IMR-90 (cell line): ENCODE data around the gene MDFIC2. TPM values are rescaled to one million over a fixed set of nuclear protein-coding genes. Genes with fewer than 3 reads are reported as not detected.

Experiments
- ATAC-seq: fragments of 200-7000 bp; cut with Tn5 transposase; 2 replicates; pipeline ENCODE4 v1.9.1; 2020; ENCODE audit warnings: low read depth, mild to moderate bottlenecking, moderate library complexity
- BruUV-seq: library from RNA; stranded (reverse); fragments of 400-500 nt; replicated peaks from 2 replicates; lab custom pipeline; 2021; lab: Mats Ljungman, UMichigan
- CTCF ChIA-PET: fragments of 300-600 bp; formaldehyde crosslinking; extraction: SDS; loops from one replicate; lab custom pipeline; 2021; ENCODE audit warnings: antibody characterized with exemption; lab: Yijun Ruan, JAX
- POLR2A ChIA-PET: fragments of 300-600 bp; sonication (Branson Sonifier 250); formaldehyde crosslinking; loops from one replicate; lab custom pipeline; 2022; ENCODE audit warnings: antibody characterized with exemption; ENCODE audit not compliant: unreplicated experiment; lab: Charles Lee
- DNase-seq: peaks from one replicate; pipeline ENCODE4 v3.0.0; 2013
- H2AFZ ChIP-seq: replicated peaks from 2 replicates; pipeline ENCODE3; 2013; ENCODE audit warnings: low read length, mild to moderate bottlenecking; ENCODE audit not compliant: poor library complexity
- H2AK5ac ChIP-seq: 2 replicates; pipeline ENCODE4 v1.6.1; 2013; ENCODE audit warnings: low read depth, low read length, inconsistent platforms
- H2AK9ac ChIP-seq: replicated peaks from 2 replicates; pipeline ENCODE3; 2013; ENCODE audit warnings: mild to moderate bottlenecking, low read depth, low read length, moderate library complexity; ENCODE audit not compliant: poor library complexity
- H2BK120ac ChIP-seq: 2 replicates; pipeline ENCODE4 v1.6.1; 2013; ENCODE audit warnings: low read depth, low read length, inconsistent platforms
- H2BK15ac ChIP-seq: 3 replicates; pipeline ENCODE4 v1.6.1; 2013; ENCODE audit warnings: low read depth, low read length, inconsistent platforms
- H2BK20ac ChIP-seq: 2 replicates; pipeline ENCODE4 v1.6.1; 2013; ENCODE audit warnings: low read depth, mild to moderate bottlenecking, inconsistent platforms, low read length, moderate library complexity
- H2BK5ac ChIP-seq: 2 replicates; pipeline ENCODE4 v1.6.1; 2013; ENCODE audit warnings: mild to moderate bottlenecking, low read depth, low read length, inconsistent platforms; ENCODE audit not compliant: poor library complexity, severe bottlenecking
- H3K14ac ChIP-seq: replicated peaks from 2 replicates; pipeline ENCODE4 v1.6.1; 2013; ENCODE audit warnings: low read depth, low read length, inconsistent platforms
- H3K18ac ChIP-seq: 2 replicates; pipeline ENCODE4 v1.6.1; 2013; ENCODE audit warnings: low read depth, low read length, control low read depth
- H3K23ac ChIP-seq: 2 replicates; pipeline ENCODE4 v1.6.1; 2013; ENCODE audit warnings: low read depth, low read length, inconsistent platforms
- H3K27ac ChIP-seq: 2 replicates; pipeline ENCODE4 v1.5.1; 2013; ENCODE audit warnings: mild to moderate bottlenecking, control low read depth, low read length; ENCODE audit not compliant: insufficient read depth
- H3K27me3 ChIP-seq: 2 replicates; pipeline ENCODE4 v1.6.1; 2013; ENCODE audit warnings: low read length; ENCODE audit not compliant: control insufficient read depth, insufficient read depth
- H3K36me3 ChIP-seq: 2 replicates; pipeline ENCODE4 v1.6.1; 2013; ENCODE audit warnings: low read length, mixed read lengths; ENCODE audit not compliant: control insufficient read depth, insufficient read depth
- H3K4ac ChIP-seq: 2 replicates; pipeline ENCODE4 v1.6.1; 2013; ENCODE audit warnings: low read depth, low read length, inconsistent platforms
- H3K4me1 ChIP-seq: 2 replicates; pipeline ENCODE4 v1.6.1; 2013; ENCODE audit warnings: low read length, mixed read lengths; ENCODE audit not compliant: control insufficient read depth, insufficient read depth
- H3K4me2 ChIP-seq: 2 replicates; pipeline ENCODE4 v1.6.1; 2013; ENCODE audit warnings: low read depth, mild to moderate bottlenecking, control low read depth, low read length, moderate library complexity
- H3K4me3 ChIP-seq: 2 replicates; pipeline ENCODE4 v1.5.1; 2013; ENCODE audit warnings: low read depth, mild to moderate bottlenecking, control low read depth, low read length, moderate library complexity; ENCODE audit not compliant: insufficient read depth
- H3K56ac ChIP-seq: 2 replicates; pipeline ENCODE4 v1.6.1; 2013; ENCODE audit warnings: low read length, inconsistent platforms; ENCODE audit not compliant: insufficient read depth; ENCODE audit errors: extremely low read depth
- H3K79me1 ChIP-seq, 2 experiments: 2 replicates each; pipeline ENCODE4 v1.6.1; 2013; ENCODE audit warnings: low read length in 2 of 2, inconsistent platforms in 1 of 2, low read depth in 1 of 2
- H3K9ac ChIP-seq: 2 replicates; pipeline ENCODE4 v1.6.1; 2013; ENCODE audit warnings: low read depth, low read length, control low read depth
- H3K9me1 ChIP-seq: 2 replicates; pipeline ENCODE4 v1.6.1; 2013; ENCODE audit warnings: low read length, inconsistent platforms; ENCODE audit not compliant: insufficient read depth
- H3K9me3 ChIP-seq: 2 replicates; pipeline ENCODE4 v1.6.1; 2013; ENCODE audit warnings: low read length; ENCODE audit not compliant: control insufficient read depth, insufficient read depth
- H4K20me1 ChIP-seq: 2 replicates; pipeline ENCODE4 v1.6.1; 2013; ENCODE audit warnings: low read length, inconsistent platforms; ENCODE audit not compliant: insufficient read depth
- H4K5ac ChIP-seq: 2 replicates; pipeline ENCODE4 v1.6.1; 2013; ENCODE audit warnings: mild to moderate bottlenecking, low read depth, low read length, control low read depth
- H4K8ac ChIP-seq, 2 experiments: 2 replicates each; pipeline ENCODE4 v1.6.1; 2013; ENCODE audit warnings: low read depth in 2 of 2, low read length in 2 of 2, control low read depth in 1 of 2, inconsistent platforms in 1 of 2
- H4K91ac ChIP-seq: 2 replicates; pipeline ENCODE4 v1.6.1; 2013; ENCODE audit warnings: low read depth, low read length, inconsistent platforms; ENCODE audit not compliant: insufficient read depth
- BHLHE40 ChIP-seq: fragments of 150-350 bp; IDR thresholded peaks from 2 replicates; pipeline ENCODE4 v1.6.1; 2016; ENCODE audit warnings: mild to moderate bottlenecking, low read depth, low read length
- CEBPB ChIP-seq: IDR thresholded peaks from 2 replicates; pipeline ENCODE4 v1.6.1; 2012; ENCODE audit warnings: low read depth, low read length, improper control_type of control experiment
- CHD1 ChIP-seq: IDR thresholded peaks from 2 replicates; pipeline ENCODE4 v1.6.1; 2012; ENCODE audit warnings: low read depth, low read length, improper control_type of control experiment
- CTCF ChIP-seq: conservative IDR thresholded peaks from 2 replicates; pipeline ENCODE4 v1.5.1; 2012; ENCODE audit warnings: mild to moderate bottlenecking, low read depth, low read length, improper control_type of control experiment
- FOS ChIP-seq: fragments of 150-350 bp; IDR thresholded peaks from 2 replicates; pipeline ENCODE4 v1.6.1; 2016; ENCODE audit warnings: low read depth, low read length
- MAFK ChIP-seq: IDR thresholded peaks from 2 replicates; pipeline ENCODE4 v1.6.1; 2012; ENCODE audit warnings: low read depth, low read length, improper control_type of control experiment
- MAZ ChIP-seq: IDR thresholded peaks from 2 replicates; pipeline ENCODE4 v1.6.1; 2012; ENCODE audit warnings: low read depth, mild to moderate bottlenecking, low read length, improper control_type of control experiment, moderate library complexity, borderline replicate concordance
- MXI1 ChIP-seq: IDR thresholded peaks from 2 replicates; pipeline ENCODE4 v1.6.1; 2012; ENCODE audit warnings: low read depth, mild to moderate bottlenecking, low read length, moderate library complexity, borderline replicate concordance
- NFE2L2 ChIP-seq: fragments of 150-350 bp; IDR thresholded peaks from 2 replicates; pipeline ENCODE4 v1.6.1; 2016; ENCODE audit warnings: low read depth, mild to moderate bottlenecking, low read length
- POLR2A ChIP-seq: IDR thresholded peaks from 2 replicates; pipeline ENCODE4 v1.6.1; 2012; ENCODE audit warnings: mild to moderate bottlenecking, low read depth, low read length
- RAD21 ChIP-seq: IDR thresholded peaks from 2 replicates; pipeline ENCODE4 v1.6.1; 2012; ENCODE audit warnings: low read length, improper control_type of control experiment
- RCOR1 ChIP-seq: IDR thresholded peaks from 2 replicates; pipeline ENCODE4 v1.6.1; 2012; ENCODE audit warnings: mild to moderate bottlenecking, low read length, improper control_type of control experiment; ENCODE audit not compliant: insufficient replicate concordance
- SMC3 ChIP-seq: fragments of 150-350 bp; IDR thresholded peaks from 2 replicates; pipeline ENCODE4 v1.6.1; 2016; ENCODE audit warnings: low read depth, mild to moderate bottlenecking, antibody characterized with exemption, low read length, moderate library complexity
- USF2 ChIP-seq: fragments of 150-350 bp; IDR thresholded peaks from 2 replicates; pipeline ENCODE4 v1.6.1; 2017; ENCODE audit warnings: mild to moderate bottlenecking, antibody characterized with exemption, low read length, low read depth
- WGBS, 2 experiments: methylation state at CpG; one replicate each; pipeline versions ENCODE4 v1.1.5 to v1.1.7; 2013; ENCODE audit warnings: missing lambda C conversion rate in 2 of 2; ENCODE audit not compliant: insufficient read length in 1 of 2; ENCODE audit errors: extremely low coverage in 2 of 2; 5-methylcytosine and 5-hydroxymethylcytosine counted together
- dilution Hi-C: fragments of 300-500 bp; cut with HindIII; formaldehyde crosslinking; loops from one replicate; pipeline ENCODE4 v1.14.3; 2018; ENCODE audit warnings: low sequenced_read_pairs; ENCODE audit not compliant: unreplicated experiment
- in situ Hi-C: fragments of 300-500 bp; cut with MboI; formaldehyde crosslinking; loops from 3 replicates; pipeline ENCODE4 v1.14.3; 2019; ENCODE audit warnings: low sequenced_read_pairs, inconsistent platforms, mixed read lengths
- intact Hi-C: fragments of 100-400 bp; cut with micrococcal nuclease; formaldehyde crosslinking; loops from 2 replicates; pipeline ENCODE4 v1.10.0; 2022
- polyA plus RNA-seq, 3 experiments: library from polyadenylated mRNA; depleted of rRNA; stranded (reverse); fragments of >200 nt; gene quantifications; 2 replicates each; pipeline ENCODE4 v1.2.3, GENCODE V29; 2012; ENCODE audit warnings: low replicate concordance in 1 of 3
- total RNA-seq: library from RNA; depleted of rRNA; stranded (reverse); fragments of >200 nt; gene quantifications from 2 replicates; pipeline ENCODE4 v1.2.3, GENCODE V29; 2012

The MDFIC2 gene
- total and polyA plus RNA-seq, 2 of the 4 experiments (the other 2 are of a cell fraction) = not detected

GRCh38 chr3:70315021-70315420, 2.6 kb upstream of the MDFIC2 start:
- H3K36me3 ChIP-seq = no peaks in the 10 kb centered on the region
- no peak overlapping the region for H3K56ac ChIP-seq

More at GRCh38 chr3:70315021-70315420, 2.6 kb upstream of the MDFIC2 start:
- Histone ChIP-seq H2AK9ac (no peak overlapping the region), H3K27ac (no peak overlapping the region), H3K23ac (no peak overlapping the region), H4K20me1 (no peaks in the 10 kb centered on the region), H2BK120ac (no peak overlapping the region), H3K4me1 (no peaks in the 10 kb centered on the region), H3K79me1 (no peaks in the 10 kb centered on the region), H3K14ac (no peak overlapping the region), H2BK5ac (no peak overlapping the region), H3K9me1 (no peaks in the 10 kb centered on the region), H3K27me3 (no peaks in the 10 kb centered on the region), H3K9me3 (no peaks in the 10 kb centered on the region), H2AFZ (no peak overlapping the region), H2AK5ac (no peak overlapping the region), H3K4ac (no peak overlapping the region), H3K4me2 (no peak overlapping the region), H3K18ac (no peak overlapping the region), H4K5ac (no peak overlapping the region), H2BK15ac (no peak overlapping the region), H4K8ac (no peak overlapping the region), H4K91ac (no peak overlapping the region), H2BK20ac (no peak overlapping the region), H3K9ac (no peak overlapping the region), H3K4me3 (no peak overlapping the region)
- WGBS, 2 experiments = no CpG with 5 or more reads among the region's 1 CpG
- ChIA-PET CTCF (no interaction called here), POLR2A (no interaction called here)
- TF ChIP-seq MXI1 (no peak), RAD21 (no peak), MAFK (no peak), CHD1 (no peak), NFE2L2 (no peak), CEBPB (no peak), CTCF (no peak), USF2 (no peak), FOS (no peak), POLR2A (no peak), SMC3 (no peak), MAZ (no peak), BHLHE40 (no peak), RCOR1 (no peak)
- dilution Hi-C loops (no loop called here), in situ Hi-C loops (no loop called here), intact Hi-C loops (no loop called here)
- DNase-seq (no peak), ATAC-seq (no peak)
- BruUV-seq = no TSS peak
